ENCODE measurements around the gene TRIM54. TPM values are rescaled to one million over a fixed set of nuclear protein-coding genes. Genes with fewer than 3 reads are reported as not detected.

TRIM54 gene
- total and polyA plus RNA-seq, 4 experiments from 2014 or later: 0.17 TPM; not detected in 3

DNA sequence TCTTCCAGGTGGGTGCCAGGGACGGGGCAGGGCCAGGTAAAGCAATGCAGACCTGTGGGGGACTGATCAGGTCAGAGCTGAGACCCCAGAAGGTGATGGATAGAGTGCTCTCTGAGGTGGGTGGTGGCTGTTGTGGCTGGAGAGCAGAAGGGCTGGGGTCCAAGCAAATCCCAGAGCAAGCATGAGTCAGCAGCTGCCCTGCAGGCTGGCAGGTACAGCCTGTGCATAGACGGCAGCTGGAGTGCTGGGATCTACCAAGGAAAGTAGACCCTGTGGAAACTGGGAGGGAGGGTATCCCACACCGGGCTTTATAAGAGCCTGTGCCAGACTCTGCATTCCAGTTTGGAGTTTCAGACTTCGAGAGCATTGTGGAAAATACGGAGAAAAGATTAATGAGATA lies 663 bp downstream of the TRIM54 start:
- intact Hi-C loops (cut with micrococcal nuclease): no loop called here
- no peak overlapping the region for H3K27ac ChIP-seq (ENCODE audit: low read depth, low read length)
- POLR2A ChIA-PET (ENCODE audit: partially characterized antibody): interaction anchor here (1.0 kb wide), 1 partner anchor 35 kb away, joined by 3 read pairs; no protein-coding TSS in a partner anchor
- CTCF ChIA-PET (ENCODE audit: partially characterized antibody): interaction anchor here (1.2 to 9.1 kb wide), 7 partner anchors 10 to 437 kb away, joined by 3 to 125 read pairs (median 12); no protein-coding TSS in a partner anchor
- Mint-ChIP-seq H3K27me3 (peaks cover 6 to 21% of the 10 kb centered on the region in 2 donors), H3K4me1 (peaks cover 0 to 4% (median 1%) of the 10 kb centered on the region in 4 donors), H3K4me3 (no peak overlapping the region), H3K9me3 (peaks cover 0 to 2% (median 0%) of the 10 kb centered on the region in 8 donors), H3K27ac (no peak overlapping the region), H3K36me3 (no peaks in the 10 kb centered on the region)
- no peak for DNase-seq
- no peaks in the 10 kb centered on the region for H3K4me1 ChIP-seq (ENCODE audit: insufficient read depth, low read length)
- peaks cover 6% of the 10 kb centered on the region for H3K27me3 ChIP-seq (ENCODE audit: insufficient read depth, low read length)
- no peaks in the 10 kb centered on the region for H3K9me3 ChIP-seq (ENCODE audit: control insufficient read depth in 1 of 2, low read length in 2 of 2)
- no peaks in the 10 kb centered on the region for H3K36me3 ChIP-seq (ENCODE audit: insufficient read depth, low read length)
- H3K4me3 ChIP-seq (ENCODE audit: low read length in 2 of 2): no peak overlapping the region

DNA sequence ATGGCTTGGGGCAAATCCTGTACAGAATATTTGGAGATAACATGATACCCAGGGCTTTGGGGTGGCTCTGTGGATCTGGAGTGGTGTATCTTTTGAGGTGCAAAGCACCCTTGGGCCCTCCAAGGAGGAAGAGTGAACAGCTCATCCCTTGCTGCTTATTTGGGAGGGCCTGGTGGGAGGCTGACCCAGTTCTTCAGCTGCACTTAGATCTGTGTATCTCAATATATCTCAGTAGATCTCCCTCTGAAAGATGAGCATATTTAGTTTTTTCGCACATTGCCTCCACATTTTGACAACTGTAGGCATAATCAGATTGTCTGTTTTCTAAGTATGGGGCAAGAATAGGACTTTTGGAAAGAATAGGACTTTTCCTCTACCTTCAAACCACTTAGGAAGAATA lies 2.8 kb downstream of the TRIM54 start:
- Histone ChIP-seq H3K27me3 (ENCODE audit: insufficient read depth, low read length) (peaks cover 6% of the 10 kb centered on the region), H3K9me3 (ENCODE audit: control insufficient read depth in 1 of 2, low read length in 2 of 2) (no peaks in the 10 kb centered on the region), H3K4me3 (ENCODE audit: low read length in 2 of 2) (no peak overlapping the region), H3K27ac (ENCODE audit: low read depth, low read length) (no peak overlapping the region), H3K36me3 (ENCODE audit: insufficient read depth, low read length) (no peaks in the 10 kb centered on the region), H3K4me1 (ENCODE audit: insufficient read depth, low read length) (no peaks in the 10 kb centered on the region)
- ChIA-PET CTCF (ENCODE audit: partially characterized antibody) (interaction anchor here (0.6 to 9.1 kb wide), 3 partner anchors 18 to 1429 kb away, joined by 3 to 121 read pairs (median 7); no protein-coding TSS in a partner anchor), POLR2A (ENCODE audit: partially characterized antibody) (no interaction called here)
- Mint-ChIP-seq H3K27ac (no peak overlapping the region), H3K36me3 (no peaks in the 10 kb centered on the region), H3K4me1 (peaks cover 0 to under 1% (median under 1%) of the 10 kb centered on the region in 4 donors), H3K9me3 (peaks cover 0 to 2% (median 0%) of the 10 kb centered on the region in 8 donors), H3K27me3 (peaks cover 8 to 19% of the 10 kb centered on the region in 2 donors), H3K4me3 (no peak overlapping the region)
- DNase-seq: no peak
- intact Hi-C loops (cut with micrococcal nuclease): no loop called here

DNA sequence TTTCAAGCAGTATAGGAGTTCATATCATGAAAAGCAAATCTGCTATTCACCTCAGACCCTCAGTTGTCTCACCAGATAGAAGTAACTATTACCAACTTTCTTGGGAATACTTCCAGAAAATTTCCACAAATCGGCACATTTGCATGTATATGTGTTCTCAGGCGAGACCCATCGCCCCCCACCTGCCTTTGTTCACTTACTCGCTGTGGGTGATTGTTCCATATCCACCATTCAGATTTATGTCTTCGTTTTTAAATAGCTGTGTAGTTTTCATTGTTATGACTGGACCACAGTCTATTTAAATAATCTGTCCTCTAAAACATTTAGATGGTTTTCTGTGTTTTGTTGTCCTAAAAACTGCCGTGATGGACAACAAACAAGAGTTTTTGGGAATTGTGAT lies 3.3 kb downstream of the TRIM54 start:
- Mint-ChIP-seq H3K27ac (no peak overlapping the region), H3K9me3 (peaks cover 0 to 2% (median 0%) of the 10 kb centered on the region in 8 donors), H3K4me1 (no peaks in the 10 kb centered on the region), H3K27me3 (peaks cover 8 to 19% of the 10 kb centered on the region in 2 donors), H3K4me3 (no peak overlapping the region), H3K36me3 (no peaks in the 10 kb centered on the region)
- DNase-seq: no peak
- Histone ChIP-seq H3K4me1 (ENCODE audit: insufficient read depth, low read length) (no peaks in the 10 kb centered on the region), H3K4me3 (ENCODE audit: low read length in 2 of 2) (no peak overlapping the region), H3K27me3 (ENCODE audit: insufficient read depth, low read length) (peaks cover 6% of the 10 kb centered on the region), H3K9me3 (ENCODE audit: control insufficient read depth in 1 of 2, low read length in 2 of 2) (no peaks in the 10 kb centered on the region), H3K36me3 (ENCODE audit: insufficient read depth, low read length) (no peaks in the 10 kb centered on the region), H3K27ac (ENCODE audit: low read depth, low read length) (no peak overlapping the region)
- intact Hi-C loops (cut with micrococcal nuclease): no loop called here
- POLR2A ChIA-PET (ENCODE audit: partially characterized antibody): no interaction called here
- CTCF ChIA-PET (ENCODE audit: partially characterized antibody): interaction anchor here (0.6 to 9.1 kb wide), 3 partner anchors 18 to 1430 kb away, joined by 3 to 121 read pairs (median 7); no protein-coding TSS in a partner anchor

DNA sequence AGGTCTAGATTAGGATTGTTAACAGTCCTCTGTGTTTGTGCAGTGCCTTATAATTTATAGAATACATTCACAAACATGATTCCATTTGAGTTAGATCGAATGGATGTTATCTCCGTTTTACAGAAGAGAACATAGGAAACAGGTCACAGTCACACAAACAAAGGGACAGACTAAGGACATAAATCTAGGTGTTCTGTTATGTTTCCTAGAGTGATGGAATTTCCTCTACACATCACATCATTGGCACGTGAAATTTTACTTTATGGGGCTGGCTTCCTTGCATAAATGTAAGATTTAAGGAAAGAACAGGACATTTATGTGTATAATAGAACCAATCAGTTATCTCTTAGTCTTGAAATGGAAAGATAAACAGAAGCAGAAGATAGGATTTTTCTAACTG lies 6.4 kb downstream of the TRIM54 start:
- Histone ChIP-seq H3K27me3 (ENCODE audit: insufficient read depth, low read length) (no peaks in the 10 kb centered on the region), H3K36me3 (ENCODE audit: insufficient read depth, low read length) (no peaks in the 10 kb centered on the region), H3K4me1 (ENCODE audit: insufficient read depth, low read length) (no peaks in the 10 kb centered on the region), H3K27ac (ENCODE audit: low read depth, low read length) (no peak overlapping the region), H3K4me3 (ENCODE audit: low read length in 2 of 2) (no peak overlapping the region), H3K9me3 (ENCODE audit: control insufficient read depth in 1 of 2, low read length in 2 of 2) (no peaks in the 10 kb centered on the region)
- CTCF ChIA-PET (ENCODE audit: partially characterized antibody): interaction anchor here (1.0 to 1.1 kb wide), 2 partner anchors 13 to 329 kb away, joined by 3 read pairs; no protein-coding TSS in a partner anchor
- no peaks in the 10 kb centered on the region for H3K9me3 Mint-ChIP-seq
- no peaks in the 10 kb centered on the region for H3K36me3 Mint-ChIP-seq
- no peak for DNase-seq
- H3K27ac Mint-ChIP-seq: no peak overlapping the region
- intact Hi-C loops (cut with micrococcal nuclease): no loop called here
- H3K4me3 Mint-ChIP-seq: no peak overlapping the region
- POLR2A ChIA-PET (ENCODE audit: partially characterized antibody): no interaction called here
- no peaks in the 10 kb centered on the region for H3K4me1 Mint-ChIP-seq
- H3K27me3 Mint-ChIP-seq: peaks cover 8 to 25% of the 10 kb centered on the region in 2 donors

DNA sequence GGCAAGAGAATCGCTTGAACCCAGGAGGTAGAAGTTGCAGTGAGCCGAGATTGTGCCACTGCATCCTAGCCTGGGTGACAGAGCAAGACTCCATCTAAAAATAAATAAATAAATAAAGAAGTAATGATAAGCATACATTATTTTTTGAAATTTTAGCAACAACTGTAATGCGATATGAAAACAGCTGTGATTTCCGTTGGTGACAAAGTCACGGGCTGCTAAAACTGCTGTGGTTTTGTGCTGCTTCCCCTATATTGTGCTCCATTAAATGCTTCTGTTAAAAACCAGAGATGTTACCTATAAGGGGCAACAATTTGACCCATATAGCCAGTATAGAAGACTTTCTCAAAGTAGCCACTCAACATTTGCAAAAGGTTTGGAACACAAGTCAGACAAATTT lies 8.3 kb downstream of the TRIM54 start:
- intact Hi-C loops (cut with micrococcal nuclease): no loop called here
- DNase-seq: no peak

DNA sequence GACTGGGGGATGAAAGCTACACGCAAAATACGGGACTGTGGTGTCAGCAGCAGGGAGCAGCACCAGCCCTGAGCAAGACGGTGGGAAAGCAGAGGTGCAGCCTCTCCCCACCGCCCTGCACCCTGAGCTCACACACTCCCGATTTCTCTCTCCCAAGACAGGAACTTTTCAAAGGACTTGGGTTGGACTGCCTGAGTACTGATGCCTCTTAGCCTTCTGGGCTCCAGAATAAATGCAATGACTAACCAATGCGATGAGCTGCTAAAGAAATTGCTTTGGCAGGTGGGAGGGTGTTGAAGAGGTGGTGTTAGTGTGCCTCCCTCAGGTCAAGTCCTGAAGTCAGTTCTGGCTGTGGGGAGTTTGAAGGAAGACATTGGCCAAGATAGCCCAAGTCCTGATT lies 9.6 kb downstream of the TRIM54 start:
- H3K27me3 ChIP-seq (ENCODE audit: insufficient read depth, low read length): no peaks in the 10 kb centered on the region
- no peak overlapping the region for H3K27ac ChIP-seq (ENCODE audit: low read depth, low read length)
- no peaks in the 10 kb centered on the region for H3K36me3 ChIP-seq (ENCODE audit: insufficient read depth, low read length)
- no peak overlapping the region for H3K4me3 ChIP-seq (ENCODE audit: low read length in 2 of 2)
- Mint-ChIP-seq H3K9me3 (no peaks in the 10 kb centered on the region), H3K27me3 (peaks cover 18 to 22% of the 10 kb centered on the region in 2 donors), H3K4me3 (no peak overlapping the region), H3K36me3 (no peaks in the 10 kb centered on the region), H3K27ac (no peak overlapping the region), H3K4me1 (no peaks in the 10 kb centered on the region)
- no peak for DNase-seq
- intact Hi-C loops (cut with micrococcal nuclease): no loop called here
- H3K9me3 ChIP-seq (ENCODE audit: control insufficient read depth in 1 of 2, low read length in 2 of 2): no peaks in the 10 kb centered on the region
- ChIA-PET CTCF (ENCODE audit: partially characterized antibody) (interaction anchor here (1.4 to 4.5 kb wide), 4 partner anchors 10 to 330 kb away, joined by 5 to 41 read pairs (median 14); partner anchors contain the start of gene TRIM54), POLR2A (ENCODE audit: partially characterized antibody) (no interaction called here)
- H3K4me1 ChIP-seq (ENCODE audit: insufficient read depth, low read length): no peaks in the 10 kb centered on the region

More for the DNA sequence above, 8.3 kb downstream of the TRIM54 start:
- Histone ChIP-seq H3K27me3 (ENCODE audit: insufficient read depth, low read length) (no peaks in the 10 kb centered on the region), H3K9me3 (ENCODE audit: control insufficient read depth in 1 of 2, low read length in 2 of 2) (no peaks in the 10 kb centered on the region), H3K4me1 (ENCODE audit: insufficient read depth, low read length) (no peaks in the 10 kb centered on the region), H3K4me3 (ENCODE audit: low read length in 2 of 2) (no peak overlapping the region), H3K36me3 (ENCODE audit: insufficient read depth, low read length) (no peaks in the 10 kb centered on the region), H3K27ac (ENCODE audit: low read depth, low read length) (no peak overlapping the region)
- no peaks in the 10 kb centered on the region for H3K4me1 Mint-ChIP-seq
- no peaks in the 10 kb centered on the region for H3K36me3 Mint-ChIP-seq
- CTCF ChIA-PET (ENCODE audit: partially characterized antibody): interaction anchor here (0.8 to 3.4 kb wide), 2 partner anchors 11 to 13 kb away, joined by 3 to 17 read pairs; no protein-coding TSS in a partner anchor
- no peaks in the 10 kb centered on the region for H3K9me3 Mint-ChIP-seq
- H3K27ac Mint-ChIP-seq: no peak overlapping the region
- POLR2A ChIA-PET (ENCODE audit: partially characterized antibody): no interaction called here
- H3K27me3 Mint-ChIP-seq: peaks cover 11 to 17% of the 10 kb centered on the region in 2 donors
- no peak overlapping the region for H3K4me3 Mint-ChIP-seq

DNA sequence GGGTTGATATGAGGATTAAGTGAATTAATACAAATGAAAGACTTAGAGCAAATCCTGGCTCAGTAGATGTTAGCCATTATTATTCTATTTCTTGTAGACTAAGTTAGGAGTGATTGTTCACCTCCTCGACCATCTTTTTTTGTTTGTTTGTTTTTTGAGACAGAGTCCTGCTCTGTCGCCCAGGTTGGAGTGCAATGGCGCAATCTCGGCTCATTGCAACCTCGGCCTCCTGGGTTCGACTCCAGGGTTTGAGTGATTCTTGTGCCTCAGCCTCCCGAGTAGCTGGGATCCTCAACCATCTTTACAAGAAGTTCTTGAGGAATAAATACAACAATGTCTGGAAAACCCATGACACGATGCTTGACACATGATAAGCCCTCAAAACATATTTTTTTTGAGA lies 12.7 kb downstream of the TRIM54 start:
- no peaks in the 10 kb centered on the region for H3K4me1 Mint-ChIP-seq
- intact Hi-C loops (cut with micrococcal nuclease): no loop called here
- Histone ChIP-seq H3K36me3 (ENCODE audit: insufficient read depth, low read length) (no peaks in the 10 kb centered on the region), H3K27ac (ENCODE audit: low read depth, low read length) (no peak overlapping the region), H3K27me3 (ENCODE audit: insufficient read depth, low read length) (no peaks in the 10 kb centered on the region), H3K4me1 (ENCODE audit: insufficient read depth, low read length) (no peaks in the 10 kb centered on the region), H3K4me3 (ENCODE audit: low read length in 2 of 2) (no peak overlapping the region), H3K9me3 (ENCODE audit: control insufficient read depth in 1 of 2, low read length in 2 of 2) (no peaks in the 10 kb centered on the region)
- DNase-seq: no peak
- no peaks in the 10 kb centered on the region for H3K9me3 Mint-ChIP-seq
- H3K36me3 Mint-ChIP-seq: no peaks in the 10 kb centered on the region
- ChIA-PET POLR2A (ENCODE audit: partially characterized antibody) (no interaction called here), CTCF (ENCODE audit: partially characterized antibody) (interaction anchor here (4.5 kb wide), 1 partner anchor 7 kb away, joined by 41 read pairs; no protein-coding TSS in a partner anchor)
- no peak overlapping the region for H3K27ac Mint-ChIP-seq
- H3K4me3 Mint-ChIP-seq: no peak overlapping the region
- H3K27me3 Mint-ChIP-seq: peaks cover 18 to 35% of the 10 kb centered on the region in 2 donors

All from CD4-positive, alpha-beta memory T cell (primary cell).